GM12878 (cell line): ENCODE measurements around the gene LENG9. TPM values are rescaled to one million over a fixed set of nuclear protein-coding genes. Genes with fewer than 3 reads are reported as not detected.
A peak's percentile ranks its signal among the peaks of the same experiment; 100 is the strongest.

Experiments used
- ATF2 ChIP-seq: IDR thresholded peaks from 2 replicates; pipeline ENCODE4 v1.6.1; 2012; ENCODE audit warnings: low read length, inconsistent platforms
- BCL3 ChIP-seq: IDR thresholded peaks from 2 replicates; pipeline ENCODE4 v1.6.1; 2011; ENCODE audit warnings: borderline replicate concordance, low read depth, mild to moderate bottlenecking, moderate library complexity, low read length; ENCODE audit not compliant: insufficient read depth, poor library complexity, severe bottlenecking
- CHD4 ChIP-seq: fragments of 200-600 bp; sonication (generic); IDR thresholded peaks from 2 replicates; pipeline ENCODE4 v1.6.1; 2016; ENCODE audit warnings: mild to moderate bottlenecking
- EED ChIP-seq: sonication (generic); IDR thresholded peaks from 2 replicates; pipeline ENCODE4 v1.6.1; 2016; ENCODE audit warnings: antibody characterized with exemption, low read depth
- ESRRA ChIP-seq: IDR thresholded peaks from 2 replicates; pipeline ENCODE4 v1.6.1; 2012; ENCODE audit warnings: mild to moderate bottlenecking, low read length, improper control_type of control experiment
- JUNB ChIP-seq: IDR thresholded peaks from 2 replicates; pipeline ENCODE4 v1.6.1; 2016; ENCODE audit warnings: antibody characterized with exemption, mild to moderate bottlenecking
- KDM1A ChIP-seq: fragments of 200-600 bp; sonication (generic); IDR thresholded peaks from 2 replicates; pipeline ENCODE4 v1.6.1; 2016; ENCODE audit warnings: borderline replicate concordance
- MEF2A ChIP-seq: IDR thresholded peaks from 2 replicates; pipeline ENCODE4 v1.6.1; 2011; ENCODE audit warnings: low read depth, mild to moderate bottlenecking, low read length, moderate library complexity; ENCODE audit not compliant: insufficient read depth
- MTA2 ChIP-seq: fragments of 450-650 bp; IDR thresholded peaks from 2 replicates; pipeline ENCODE4 v1.6.1; 2016; ENCODE audit warnings: low read depth, mild to moderate bottlenecking, moderate library complexity
- MTA3 ChIP-seq: IDR thresholded peaks from 2 replicates; pipeline ENCODE4 v1.6.1; 2012; ENCODE audit warnings: low read length, inconsistent platforms, borderline replicate concordance
- RAD21 ChIP-seq: IDR thresholded peaks from 2 replicates; pipeline ENCODE4 v1.6.1; 2011; ENCODE audit warnings: mild to moderate bottlenecking, low read depth, low read length, moderate library complexity; ENCODE audit not compliant: insufficient read depth
- RELA ChIP-seq: fragments of 450-650 bp; IDR thresholded peaks from 2 replicates; pipeline ENCODE4 v1.8.0; 2014; ENCODE audit warnings: borderline replicate concordance; ENCODE audit not compliant: partially characterized antibody
- SKIL ChIP-seq: fragments of 450-650 bp; IDR thresholded peaks from 2 replicates; pipeline ENCODE4 v1.6.1; 2017; ENCODE audit warnings: mild to moderate bottlenecking, low read depth, inconsistent platforms; ENCODE audit not compliant: poor library complexity, severe bottlenecking
- SMAD5 ChIP-seq: IDR thresholded peaks from 2 replicates; pipeline ENCODE4 v1.6.1; 2016; ENCODE audit warnings: antibody characterized with exemption, low read depth
- SMARCA5 ChIP-seq: fragments of 450-650 bp; IDR thresholded peaks from 2 replicates; pipeline ENCODE4 v1.6.1; 2017; ENCODE audit warnings: mild to moderate bottlenecking
- TAF1 ChIP-seq: IDR thresholded peaks from 2 replicates; pipeline ENCODE4 v1.6.1; 2011; ENCODE audit warnings: mild to moderate bottlenecking, low read depth, low read length, borderline replicate concordance
- ZBTB4 ChIP-seq: fragments of 450-650 bp; formaldehyde crosslinking; IDR thresholded peaks from 2 replicates; pipeline ENCODE4 v1.4.0; 2022; ENCODE audit warnings: mild to moderate bottlenecking, moderate library complexity
- polyA plus RNA-seq, 11 experiments: library from polyadenylated mRNA; depleted of rRNA in 4 of 11; unstranded in 6 of 11; stranded (reverse) in 5 of 11; fragments of >200 nt; fragmentation: Nextera tagmentation in 4 of 11; fragmentation: Illumina TruSeq in 1 of 11; extraction: Ambion mirVana in 4 of 11; extraction: Trizol in 1 of 11; gene quantifications; 1 replicate in 1 of 11; 2 replicates in 10 of 11; pipeline versions ENCODE4 v1.2.1 to v1.2.3, GENCODE V29; 2011 to 2016; ENCODE audit warnings: inconsistent platforms in 2 of 11, missing spikeins in 2 of 11, low read depth in 1 of 11
- total RNA-seq, 4 experiments: library from RNA; depleted of rRNA in 3 of 4; stranded (reverse); fragments of >200 nt in 3 of 4; fragmentation: Illumina TruSeq in 1 of 4; extraction: Trizol in 1 of 4; gene quantifications; 2 replicates each; pipeline versions ENCODE4 v1.2.1 to v1.2.3, GENCODE V29; 2013 to 2021
- TF ChIP-seq, protein P1 (sequence below): fragments of 450-650 bp; IDR thresholded peaks from 2 replicates; pipeline ENCODE4 v1.6.1; 2016; ENCODE audit warnings: mild to moderate bottlenecking
- TF ChIP-seq, protein P2 (sequence below): IDR thresholded peaks from 2 replicates; pipeline ENCODE4 v1.6.1; 2011; ENCODE audit warnings: low read depth, low read length, improper control_type of control experiment, borderline replicate concordance

LENG9 gene
- total and polyA plus RNA-seq, 10 of the 15 experiments (the other 5 are each of a cell fraction or from before 2014, with no cell fraction given) = 0.09 to 2.9 (median 0.76) TPM; not detected in 1

GRCh38 chr19:54448774-54449700 is 14.5 kb downstream of the LENG9 start, which contains the start of gene LENG8 (continued):
- TF ChIP-seq ZBTB4 (CRISPR knock-in tag) (0 out of 2 replicates have a peak, but pooled peaks have one; percentile 39), SMARCA5 (peak; percentile 85), BCL3 (no peak), MTA3 (no peak), CHD4 (no peak), ATF2 (no peak), SKIL (no peak), ESRRA (0 out of 2 replicates have a peak, but pooled peaks have one; percentile 13), RAD21 (no peak), SMAD5 (peak; percentile 91; the same call in 1 of the 2 replicates), MEF2A (no peak), TAF1 (peak; percentile 79; the same call in 1 of the 2 replicates), MTA2 (no peak), JUNB (no peak), RELA (peak; percentile 72), KDM1A (no peak), EED (no peak)
- TF ChIP-seq, protein P1, sequence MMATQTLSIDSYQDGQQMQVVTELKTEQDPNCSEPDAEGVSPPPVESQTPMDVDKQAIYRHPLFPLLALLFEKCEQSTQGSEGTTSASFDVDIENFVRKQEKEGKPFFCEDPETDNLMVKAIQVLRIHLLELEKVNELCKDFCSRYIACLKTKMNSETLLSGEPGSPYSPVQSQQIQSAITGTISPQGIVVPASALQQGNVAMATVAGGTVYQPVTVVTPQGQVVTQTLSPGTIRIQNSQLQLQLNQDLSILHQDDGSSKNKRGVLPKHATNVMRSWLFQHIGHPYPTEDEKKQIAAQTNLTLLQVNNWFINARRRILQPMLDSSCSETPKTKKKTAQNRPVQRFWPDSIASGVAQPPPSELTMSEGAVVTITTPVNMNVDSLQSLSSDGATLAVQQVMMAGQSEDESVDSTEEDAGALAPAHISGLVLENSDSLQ = peak; percentile 64
- TF ChIP-seq, protein P2, sequence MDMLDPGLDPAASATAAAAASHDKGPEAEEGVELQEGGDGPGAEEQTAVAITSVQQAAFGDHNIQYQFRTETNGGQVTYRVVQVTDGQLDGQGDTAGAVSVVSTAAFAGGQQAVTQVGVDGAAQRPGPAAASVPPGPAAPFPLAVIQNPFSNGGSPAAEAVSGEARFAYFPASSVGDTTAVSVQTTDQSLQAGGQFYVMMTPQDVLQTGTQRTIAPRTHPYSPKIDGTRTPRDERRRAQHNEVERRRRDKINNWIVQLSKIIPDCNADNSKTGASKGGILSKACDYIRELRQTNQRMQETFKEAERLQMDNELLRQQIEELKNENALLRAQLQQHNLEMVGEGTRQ = no peak
